NCI-H2196 treated with DMSO at 0.1 percent for 48 hours (cell line): ENCODE data around the gene ALDH1A3.

Source experiments
- DNase-seq: peaks from one replicate; lab custom pipeline; 2025; ENCODE audit not compliant: unreplicated experiment; lab: John Stamatoyannopoulos, UW

ALDH1A3 gene

GRCh38 chr15:100881573-100882336 is 2.1 kb downstream of the ALDH1A3 start:
- DNase-seq = no peak

- no peak for DNase-seq
These were observed 5.5 kb downstream of the ALDH1A3 start for GRCh38 chr15:100885116-100885515.

- DNase-seq = no peak
These were observed 6.2 kb downstream of the ALDH1A3 start for GRCh38 chr15:100885811-100886210.

GRCh38 chr15:100887211-100887913 is 7.7 kb downstream of the ALDH1A3 start:
- DNase-seq = no peak

- DNase-seq = no peak
These were observed 9.9 kb downstream of the ALDH1A3 start for GRCh38 chr15:100889385-100890050.

- DNase-seq = no peak
These were observed 10.6 kb downstream of the ALDH1A3 start for GRCh38 chr15:100890051-100890720.

- DNase-seq = no peak
These were observed 11.2 kb downstream of the ALDH1A3 start for GRCh38 chr15:100890850-100891249.

GRCh38 chr15:100891307-100892012 is 11.8 kb downstream of the ALDH1A3 start:
- DNase-seq = no peak

- DNase-seq = no peak
These were observed 12.4 kb downstream of the ALDH1A3 start for GRCh38 chr15:100892013-100892355.

- DNase-seq = no peak
These were observed 13.8 kb downstream of the ALDH1A3 start for GRCh38 chr15:100893261-100893963.

GRCh38 chr15:100893964-100894295 is 14.3 kb downstream of the ALDH1A3 start:
- DNase-seq = no peak

- DNase-seq = no peak
These were observed 16.1 kb downstream of the ALDH1A3 start for GRCh38 chr15:100895721-100896120.

GRCh38 chr15:100897221-100898151 is 17.9 kb downstream of the ALDH1A3 start:
- no peak for DNase-seq

GRCh38 chr15:100898152-100898490 is 18.5 kb downstream of the ALDH1A3 start:
- no peak for DNase-seq

- DNase-seq = no peak
These were observed 19.2 kb downstream of the ALDH1A3 start for GRCh38 chr15:100898661-100899462.

- no peak for DNase-seq
These were observed 20.0 kb downstream of the ALDH1A3 start for GRCh38 chr15:100899601-100900000.

- DNase-seq = no peak
These were observed 20.6 kb downstream of the ALDH1A3 start for GRCh38 chr15:100900136-100900794.

- DNase-seq = no peak
These were observed 21.2 kb downstream of the ALDH1A3 start for GRCh38 chr15:100900795-100901169.
